Prostate gland (tissue), 2 donors: ENCODE results near the gene CAB39L. TPM values are rescaled to one million over a fixed set of nuclear protein-coding genes. Genes with fewer than 3 reads are reported as not detected.

ENCODE experiments used
- DNase-seq: peaks from one replicate; pipeline ENCODE4 v3.0.0-alpha.2; 2019; ENCODE audit warnings: low spot score
- H3K27ac ChIP-seq, 2 donors: fragments of 200-600 bp; sonication (generic); 2 replicates each; pipeline ENCODE4 v1.5.1; 2017 to 2019
- H3K27me3 ChIP-seq: fragments of 200-600 bp; sonication (generic); replicated peaks from 2 replicates; pipeline ENCODE4 v1.5.1; 2019; ENCODE audit not compliant: insufficient read depth
- H3K36me3 ChIP-seq, 2 donors: fragments of 200-600 bp; sonication (generic); 1 replicate in 1 of 2; 2 replicates in 1 of 2; pipeline versions ENCODE4 v1.5.1 to v1.8.1; 2017 to 2019
- H3K4me1 ChIP-seq: fragments of 200-600 bp; sonication (generic); replicated peaks from 2 replicates; pipeline ENCODE4 v1.5.1; 2019
- H3K4me3 ChIP-seq, 2 donors: fragments of 200-600 bp; sonication (generic); 2 replicates each; pipeline ENCODE4 v1.5.1; 2017 to 2019
- H3K9me3 ChIP-seq: fragments of 200-600 bp; sonication (generic); 2 replicates; pipeline ENCODE4 v1.5.1; 2017
- POLR2A ChIP-seq: fragments of 450-650 bp; IDR thresholded peaks from one replicate; pipeline ENCODE4 v1.6.1; 2016; ENCODE audit warnings: antibody characterized with exemption, mild to moderate bottlenecking
- POLR2AphosphoS5 ChIP-seq: sonication (generic); formaldehyde crosslinking; IDR thresholded peaks from one replicate; pipeline ENCODE4 v1.6.1; 2017; ENCODE audit warnings: antibody characterized with exemption
- WGBS: methylation state at CpG from one replicate; pipeline ENCODE4 v1.1.5; 2018; 5-methylcytosine and 5-hydroxymethylcytosine counted together
- intact Hi-C: fragments of 100-400 bp; cut with DNase I; formaldehyde crosslinking; loops from one replicate; pipeline ENCODE4 v1.14.2; 2022
- total RNA-seq, 2 donors: library from RNA; depleted of rRNA; stranded (reverse); fragments of >200 nt; gene quantifications; one replicate each; pipeline ENCODE4 v1.1.0, GENCODE V29; 2016
- TF ChIP-seq, protein P1 (sequence below), 4 experiments: fragments of 200-600 bp in 2 of 4; fragments of 450-650 bp in 2 of 4; sonication (generic) in 2 of 4; IDR thresholded peaks; 1 replicate in 3 of 4; 2 replicates in 1 of 4; pipeline ENCODE4 v1.5.1; 2016 to 2019; ENCODE audit warnings: antibody characterized with exemption in 4 of 4, mild to moderate bottlenecking in 2 of 4, moderate library complexity in 2 of 4

CAB39L gene
- total RNA-seq, 2 donors from 2014 or later, result 43.9 to 96.5 TPM

DNA sequence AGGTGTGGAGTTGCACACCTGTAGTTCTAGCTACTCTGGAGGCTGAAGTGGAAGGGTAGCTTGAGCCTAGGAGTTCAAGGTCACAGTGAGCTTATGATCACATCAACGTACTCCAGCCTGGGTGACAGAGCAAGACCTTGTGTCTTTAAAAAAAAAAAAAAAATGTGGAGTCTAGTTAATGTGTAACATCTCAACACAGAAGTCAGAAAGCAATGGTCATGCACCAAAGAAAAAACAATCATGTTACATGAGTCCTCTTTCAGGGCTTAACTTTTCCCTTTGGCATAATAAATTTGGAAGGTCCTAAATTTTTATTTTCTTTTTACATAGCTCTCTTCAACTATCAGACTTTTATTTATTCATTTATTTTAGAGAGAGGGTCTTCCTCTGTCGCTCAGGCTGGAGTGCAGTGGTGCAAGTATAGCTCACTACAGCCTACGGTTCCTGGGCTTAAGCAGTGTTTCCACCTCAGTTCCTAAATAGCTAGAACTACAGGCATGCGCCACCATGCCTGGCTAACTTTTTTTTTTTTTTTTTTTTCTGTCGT, 22.5 kb upstream of the CAB39L start:
- intact Hi-C loops, result no loop called here
- no peaks in the 10 kb centered on the region for H3K27me3 ChIP-seq
- no peaks in the 10 kb centered on the region for H3K36me3 ChIP-seq
- no peaks in the 10 kb centered on the region for H3K4me1 ChIP-seq
- H3K27ac ChIP-seq, result no peak overlapping the region
- no peaks in the 10 kb centered on the region for H3K9me3 ChIP-seq
- TF ChIP-seq, protein P1, sequence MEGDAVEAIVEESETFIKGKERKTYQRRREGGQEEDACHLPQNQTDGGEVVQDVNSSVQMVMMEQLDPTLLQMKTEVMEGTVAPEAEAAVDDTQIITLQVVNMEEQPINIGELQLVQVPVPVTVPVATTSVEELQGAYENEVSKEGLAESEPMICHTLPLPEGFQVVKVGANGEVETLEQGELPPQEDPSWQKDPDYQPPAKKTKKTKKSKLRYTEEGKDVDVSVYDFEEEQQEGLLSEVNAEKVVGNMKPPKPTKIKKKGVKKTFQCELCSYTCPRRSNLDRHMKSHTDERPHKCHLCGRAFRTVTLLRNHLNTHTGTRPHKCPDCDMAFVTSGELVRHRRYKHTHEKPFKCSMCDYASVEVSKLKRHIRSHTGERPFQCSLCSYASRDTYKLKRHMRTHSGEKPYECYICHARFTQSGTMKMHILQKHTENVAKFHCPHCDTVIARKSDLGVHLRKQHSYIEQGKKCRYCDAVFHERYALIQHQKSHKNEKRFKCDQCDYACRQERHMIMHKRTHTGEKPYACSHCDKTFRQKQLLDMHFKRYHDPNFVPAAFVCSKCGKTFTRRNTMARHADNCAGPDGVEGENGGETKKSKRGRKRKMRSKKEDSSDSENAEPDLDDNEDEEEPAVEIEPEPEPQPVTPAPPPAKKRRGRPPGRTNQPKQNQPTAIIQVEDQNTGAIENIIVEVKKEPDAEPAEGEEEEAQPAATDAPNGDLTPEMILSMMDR (IDR thresholded peaks at IDR 0.05), result no peak
- TF ChIP-seq POLR2A (no peak), POLR2AphosphoS5 (no peak)
- 82% methylated on average over 5 of the region's 5 CpGs for WGBS
- no peak for DNase-seq
- no peak overlapping the region for H3K4me3 ChIP-seq

DNA sequence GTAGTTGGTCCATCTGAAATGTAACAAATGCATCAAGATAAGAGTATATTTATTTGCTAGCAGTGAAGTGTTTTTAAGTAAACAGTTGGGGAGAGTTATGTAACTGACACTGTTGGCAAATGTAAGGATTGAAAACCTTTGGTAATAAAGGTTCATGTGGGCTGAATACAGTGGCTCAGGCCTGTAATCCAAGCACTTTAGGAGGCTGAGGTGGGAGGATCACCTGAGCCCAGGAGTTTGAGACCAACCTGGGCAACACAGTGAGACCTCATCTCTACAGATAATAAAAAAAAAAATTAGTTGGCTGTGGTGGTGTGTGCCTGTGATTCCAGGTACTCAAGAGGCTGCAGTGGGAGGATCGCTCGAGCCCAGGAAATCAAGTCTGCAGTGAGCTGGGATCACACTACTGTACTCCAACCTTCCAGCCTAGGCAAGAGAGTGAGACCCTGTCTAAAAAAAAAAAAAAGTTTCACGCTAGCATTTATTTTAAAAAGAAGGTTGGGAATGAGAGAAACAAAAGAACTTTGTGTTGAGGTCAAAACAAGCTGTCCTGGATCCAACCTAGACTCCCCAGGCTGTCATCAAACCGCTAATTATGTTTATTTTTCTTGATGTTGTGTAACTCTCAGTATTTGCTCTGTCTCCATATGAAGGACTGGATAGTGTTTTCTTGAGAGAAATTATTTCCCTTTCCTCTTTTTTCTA, 20.9 kb upstream of the CAB39L start:
- no peak for DNase-seq
- no peak overlapping the region for H3K4me3 ChIP-seq
- H3K9me3 ChIP-seq, result no peaks in the 10 kb centered on the region
- TF ChIP-seq POLR2A, result no peak
- TF ChIP-seq, protein P1 (IDR thresholded peaks at IDR 0.05), result no peak
- TF ChIP-seq POLR2AphosphoS5, result no peak
- intact Hi-C loops, result no loop called here
- WGBS, result 83% methylated on average over 4 of the region's 4 CpGs
- no peaks in the 10 kb centered on the region for H3K36me3 ChIP-seq
- no peaks in the 10 kb centered on the region for H3K27me3 ChIP-seq
- H3K27ac ChIP-seq, result no peak overlapping the region
- no peaks in the 10 kb centered on the region for H3K4me1 ChIP-seq

GRCh38 chr13:49464085-49464484, 20.2 kb upstream of the CAB39L start:
- TF ChIP-seq, protein P1 (IDR thresholded peaks at IDR 0.05), result no peak
- TF ChIP-seq POLR2A (no peak), POLR2AphosphoS5 (no peak)
- no peaks in the 10 kb centered on the region for H3K4me1 ChIP-seq
- no peaks in the 10 kb centered on the region for H3K27me3 ChIP-seq
- DNase-seq, result no peak
- intact Hi-C loops, result no loop called here
- H3K9me3 ChIP-seq, result no peaks in the 10 kb centered on the region
- H3K4me3 ChIP-seq, result no peak overlapping the region
- 94% methylated on average over 1 of the region's 1 CpG for WGBS
- H3K36me3 ChIP-seq, result no peaks in the 10 kb centered on the region
- H3K27ac ChIP-seq, result no peak overlapping the region

- intact Hi-C loops, result no loop called here
- WGBS, result 95% methylated on average over 1 of the region's 1 CpG
- no peaks in the 10 kb centered on the region for H3K27me3 ChIP-seq
Measured at GRCh38 chr13:49459580-49459979, 15.7 kb upstream of the CAB39L start.

More at GRCh38 chr13:49459580-49459979, 15.7 kb upstream of the CAB39L start:
- no peaks in the 10 kb centered on the region for H3K36me3 ChIP-seq
- no peak overlapping the region for H3K27ac ChIP-seq
- no peak for DNase-seq
- H3K9me3 ChIP-seq, result no peaks in the 10 kb centered on the region
- no peaks in the 10 kb centered on the region for H3K4me1 ChIP-seq
- TF ChIP-seq POLR2AphosphoS5 (no peak), POLR2A (no peak)
- TF ChIP-seq, protein P1 (IDR thresholded peaks at IDR 0.05), result no peak
- no peak overlapping the region for H3K4me3 ChIP-seq
